ENCODE results near the gene MTMR10.
A peak's percentile ranks its signal among the peaks of the same experiment; 100 is the strongest.

Gene MTMR10

GRCh38 chr15:31023841-31024240, 32.4 kb upstream of the MTMR10 start:
- TF ChIP-seq, protein P1, sequence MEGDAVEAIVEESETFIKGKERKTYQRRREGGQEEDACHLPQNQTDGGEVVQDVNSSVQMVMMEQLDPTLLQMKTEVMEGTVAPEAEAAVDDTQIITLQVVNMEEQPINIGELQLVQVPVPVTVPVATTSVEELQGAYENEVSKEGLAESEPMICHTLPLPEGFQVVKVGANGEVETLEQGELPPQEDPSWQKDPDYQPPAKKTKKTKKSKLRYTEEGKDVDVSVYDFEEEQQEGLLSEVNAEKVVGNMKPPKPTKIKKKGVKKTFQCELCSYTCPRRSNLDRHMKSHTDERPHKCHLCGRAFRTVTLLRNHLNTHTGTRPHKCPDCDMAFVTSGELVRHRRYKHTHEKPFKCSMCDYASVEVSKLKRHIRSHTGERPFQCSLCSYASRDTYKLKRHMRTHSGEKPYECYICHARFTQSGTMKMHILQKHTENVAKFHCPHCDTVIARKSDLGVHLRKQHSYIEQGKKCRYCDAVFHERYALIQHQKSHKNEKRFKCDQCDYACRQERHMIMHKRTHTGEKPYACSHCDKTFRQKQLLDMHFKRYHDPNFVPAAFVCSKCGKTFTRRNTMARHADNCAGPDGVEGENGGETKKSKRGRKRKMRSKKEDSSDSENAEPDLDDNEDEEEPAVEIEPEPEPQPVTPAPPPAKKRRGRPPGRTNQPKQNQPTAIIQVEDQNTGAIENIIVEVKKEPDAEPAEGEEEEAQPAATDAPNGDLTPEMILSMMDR (conservative IDR thresholded peaks at IDR 0.05): no peak
- H3K27ac ChIP-seq: no peak overlapping the region

GRCh38 chr15:31021067-31021665, 29.7 kb upstream of the MTMR10 start:
- TF ChIP-seq, protein P1 (conservative IDR thresholded peaks at IDR 0.05): no peak
- H3K27ac ChIP-seq: no peak overlapping the region

DNA sequence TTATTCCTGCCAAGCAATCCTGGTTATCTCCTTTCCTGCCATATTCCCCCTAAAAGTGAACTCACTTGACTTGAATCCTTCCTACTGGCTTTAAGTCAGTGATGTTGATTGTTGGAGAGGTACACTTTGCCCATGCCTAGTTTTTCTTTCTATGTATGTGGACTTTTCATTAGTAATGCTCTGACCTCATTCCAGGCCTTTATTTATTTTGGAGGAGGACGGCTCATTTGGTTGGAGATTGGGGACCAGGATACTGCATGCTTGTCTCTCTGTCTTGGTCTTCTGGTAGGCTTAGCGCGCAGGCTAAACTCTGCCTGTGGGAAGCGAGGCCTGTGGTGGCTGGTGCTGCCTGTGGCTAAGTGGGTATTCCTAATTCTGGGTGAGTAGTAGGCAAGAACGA, 29.1 kb upstream of the MTMR10 start:
- TF ChIP-seq, protein P1 (conservative IDR thresholded peaks at IDR 0.05): no peak
- H3K27ac ChIP-seq: no peak overlapping the region

- TF ChIP-seq, protein P1 (conservative IDR thresholded peaks at IDR 0.05): no peak
- H3K27ac ChIP-seq: no peak overlapping the region
These were observed 28.6 kb upstream of the MTMR10 start for GRCh38 chr15:31019986-31020385.

DNA sequence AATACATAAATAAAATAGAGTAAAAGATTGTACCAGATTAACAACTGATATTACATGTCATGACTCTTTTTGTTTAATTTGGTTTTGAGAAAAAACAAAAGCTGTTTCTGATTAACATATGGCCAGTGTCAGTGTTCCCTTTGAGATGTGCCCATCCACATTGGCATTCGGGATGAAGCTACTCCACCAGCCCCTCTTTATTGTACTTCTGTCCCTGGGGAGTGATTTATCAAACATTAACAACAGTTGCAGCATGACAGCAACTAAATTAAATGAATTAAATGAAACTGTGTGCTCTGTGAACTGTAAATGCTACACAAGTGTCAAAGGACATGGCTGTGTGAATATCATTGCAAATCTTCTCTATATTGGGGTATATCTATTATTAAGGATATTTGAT, 25.9 kb upstream of the MTMR10 start:
- TF ChIP-seq, protein P1 (conservative IDR thresholded peaks at IDR 0.05): no peak
- H3K27ac ChIP-seq: peak overlapping the region; percentile 55

DNA sequence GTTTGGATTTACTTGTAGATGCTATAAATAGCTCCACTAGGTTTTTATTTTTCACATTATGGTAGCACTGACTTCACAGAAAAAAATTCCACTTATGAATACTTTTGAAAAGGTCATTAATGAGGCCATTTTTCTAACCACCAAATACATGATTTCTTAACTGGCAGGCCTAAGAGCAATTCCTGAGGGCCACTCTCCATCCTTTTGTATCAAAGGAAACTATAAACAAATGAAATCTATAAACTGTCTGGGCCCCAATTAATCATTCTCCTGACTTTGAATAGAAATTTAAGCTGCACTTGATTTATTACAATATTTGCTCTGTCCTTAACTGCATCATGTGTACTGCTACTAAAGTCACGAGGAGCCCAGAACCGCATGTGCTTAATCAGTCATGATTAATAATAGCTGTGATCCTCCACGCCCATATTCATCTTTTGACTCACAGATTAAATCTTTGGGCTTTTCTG, 25.1 kb upstream of the MTMR10 start:
- TF ChIP-seq, protein P1 (conservative IDR thresholded peaks at IDR 0.05): no peak
- H3K27ac ChIP-seq: peak overlapping the region; percentile 55

- H3K27ac ChIP-seq: no peak overlapping the region
- TF ChIP-seq, protein P1 (conservative IDR thresholded peaks at IDR 0.05): no peak
These were observed 23.1 kb upstream of the MTMR10 start for GRCh38 chr15:31014608-31014925.
